SK-N-SH (cell line): ENCODE results near the gene MC3R.

ENCODE experiments used
- POLR2AphosphoS5 ChIP-seq: IDR thresholded peaks from 2 replicates; pipeline ENCODE4 v1.6.1; 2012; ENCODE audit warnings: low read depth, low read length
- REST ChIP-seq: IDR thresholded peaks from 2 replicates; pipeline ENCODE4 v1.6.1; 2012; ENCODE audit warnings: mild to moderate bottlenecking, low read depth, low read length, moderate library complexity
- SIN3A ChIP-seq: IDR thresholded peaks from 2 replicates; pipeline ENCODE4 v1.6.1; 2012; ENCODE audit warnings: low read depth, mild to moderate bottlenecking, low read length, moderate library complexity, borderline replicate concordance
- TF ChIP-seq, protein P1 (sequence below): fragments of 200-600 bp; sonication (generic); IDR thresholded peaks from 2 replicates; pipeline ENCODE4 v1.6.1; 2017; ENCODE audit warnings: antibody characterized with exemption, mild to moderate bottlenecking, moderate library complexity

GRCh38 chr20:56222945-56223344 lies 25.6 kb upstream of the MC3R start:
- TF ChIP-seq SIN3A (no peak), POLR2AphosphoS5 (no peak), REST (no peak)
- TF ChIP-seq, protein P1, sequence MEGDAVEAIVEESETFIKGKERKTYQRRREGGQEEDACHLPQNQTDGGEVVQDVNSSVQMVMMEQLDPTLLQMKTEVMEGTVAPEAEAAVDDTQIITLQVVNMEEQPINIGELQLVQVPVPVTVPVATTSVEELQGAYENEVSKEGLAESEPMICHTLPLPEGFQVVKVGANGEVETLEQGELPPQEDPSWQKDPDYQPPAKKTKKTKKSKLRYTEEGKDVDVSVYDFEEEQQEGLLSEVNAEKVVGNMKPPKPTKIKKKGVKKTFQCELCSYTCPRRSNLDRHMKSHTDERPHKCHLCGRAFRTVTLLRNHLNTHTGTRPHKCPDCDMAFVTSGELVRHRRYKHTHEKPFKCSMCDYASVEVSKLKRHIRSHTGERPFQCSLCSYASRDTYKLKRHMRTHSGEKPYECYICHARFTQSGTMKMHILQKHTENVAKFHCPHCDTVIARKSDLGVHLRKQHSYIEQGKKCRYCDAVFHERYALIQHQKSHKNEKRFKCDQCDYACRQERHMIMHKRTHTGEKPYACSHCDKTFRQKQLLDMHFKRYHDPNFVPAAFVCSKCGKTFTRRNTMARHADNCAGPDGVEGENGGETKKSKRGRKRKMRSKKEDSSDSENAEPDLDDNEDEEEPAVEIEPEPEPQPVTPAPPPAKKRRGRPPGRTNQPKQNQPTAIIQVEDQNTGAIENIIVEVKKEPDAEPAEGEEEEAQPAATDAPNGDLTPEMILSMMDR: no peak
